HepG2 (cell line): Measurements from ENCODE around the gene SHE.

Experiments
- ASH2L ChIP-seq: fragments of 300-600, 200-600 bp; sonication (generic); IDR thresholded peaks from 2 replicates; pipeline ENCODE4 v1.7.0; 2017; ENCODE audit warnings: low read depth, mild to moderate bottlenecking, moderate library complexity, mixed read lengths, low read length; ENCODE audit not compliant: insufficient read length
- ATF1 ChIP-seq: IDR thresholded peaks from 2 replicates; pipeline ENCODE4 v1.6.1; 2016; ENCODE audit warnings: mild to moderate bottlenecking, control low read depth
- EP300 ChIP-seq, 3 experiments: sonication (generic) in 1 of 3; formaldehyde crosslinking in 1 of 3; IDR thresholded peaks; 2 replicates each; pipeline versions ENCODE4 v1.5.1 to v1.6.1; 2011 to 2020; ENCODE audit warnings: low read depth in 2 of 3, low read length in 2 of 3, borderline replicate concordance in 1 of 3, improper control_type of control experiment in 1 of 3, mild to moderate bottlenecking in 1 of 3, missing genetic modification reagents in 1 of 3, moderate library complexity in 1 of 3
- EZH2 ChIP-seq: conservative IDR thresholded peaks from 2 replicates; pipeline ENCODE4 v1.6.1; 2012; ENCODE audit warnings: mild to moderate bottlenecking, low read depth, low read length, moderate library complexity
- PLRG1 ChIP-seq: fragments of 450-650 bp; conservative IDR thresholded peaks from 2 replicates; pipeline ENCODE4 v1.6.1; 2016
- RFX5 ChIP-seq: IDR thresholded peaks from 2 replicates; pipeline ENCODE4 v1.6.1; 2011; ENCODE audit warnings: low read depth, low read length, improper control_type of control experiment
- SIX1 ChIP-seq: sonication (generic); formaldehyde crosslinking; IDR thresholded peaks from 2 replicates; pipeline ENCODE4 v1.4.0; 2020; ENCODE audit warnings: missing genetic modification reagents, borderline replicate concordance
- TAF1 ChIP-seq: sonication (generic); formaldehyde crosslinking; IDR thresholded peaks from 2 replicates; pipeline ENCODE4 v1.4.0; 2020; ENCODE audit warnings: missing genetic modification reagents
- TBL1XR1 ChIP-seq: fragments of 150-350 bp; IDR thresholded peaks from 2 replicates; pipeline ENCODE4 v1.6.1; 2014; ENCODE audit warnings: borderline replicate concordance, low read length; ENCODE audit not compliant: partially characterized antibody
- YY1 ChIP-seq: IDR thresholded peaks from 2 replicates; pipeline ENCODE4 v1.6.1; 2011; ENCODE audit warnings: low read length, low read depth, moderate library complexity, mild to moderate bottlenecking; ENCODE audit not compliant: insufficient read depth, insufficient replicate concordance
- TF ChIP-seq, protein P1 (sequence below): sonication (generic); formaldehyde crosslinking; IDR thresholded peaks from 2 replicates; pipeline ENCODE4 v1.8.0; 2022; ENCODE audit warnings: missing genetic modification reagents, mild to moderate bottlenecking, borderline replicate concordance
- TF ChIP-seq, protein P2 (sequence below): sonication (generic); formaldehyde crosslinking; IDR thresholded peaks from 2 replicates; pipeline ENCODE4 v1.5.0; 2020; ENCODE audit warnings: mild to moderate bottlenecking, missing genetic modification reagents, moderate library complexity
- TF ChIP-seq, protein P3 (sequence below): sonication (generic); formaldehyde crosslinking; conservative IDR thresholded peaks from 2 replicates; pipeline ENCODE4 v1.5.0; 2020; ENCODE audit warnings: missing genetic modification reagents
- TF ChIP-seq, protein P4 (sequence below): IDR thresholded peaks from 2 replicates; pipeline ENCODE4 v1.6.1; 2016; ENCODE audit warnings: missing compliant biosample characterization, missing genetic modification reagents, borderline replicate concordance

DNA sequence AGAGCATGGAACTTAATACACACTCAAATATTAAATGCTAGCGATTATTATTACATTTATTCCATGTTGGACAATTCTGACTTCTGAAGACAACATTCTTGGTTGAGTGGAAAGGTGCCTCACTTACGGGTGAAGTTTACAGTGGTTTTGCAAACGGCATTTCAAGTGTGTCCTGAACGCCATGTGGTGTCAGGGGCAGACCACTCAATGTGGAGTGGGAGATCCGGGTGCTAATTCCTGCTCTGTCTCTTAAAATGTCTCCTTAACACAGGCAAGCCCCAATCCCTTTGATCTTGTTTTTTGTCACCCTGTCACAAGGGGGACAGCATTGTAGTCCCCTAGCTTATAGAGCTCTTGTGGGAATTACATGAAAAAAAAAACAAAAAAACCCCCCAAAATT lies 5.8 kb downstream of the SHE start:
- TF ChIP-seq TAF1 (CRISPR knock-in tag) (no peak), RFX5 (no peak), SIX1 (CRISPR knock-in tag) (no peak), PLRG1 (no peak), EP300 (IDR thresholded peaks at IDR 0.05; ENCODE audit: low read depth in 2 of 2, low read length in 2 of 2) (no peak), EP300 (CRISPR knock-in tag; IDR thresholded peaks at IDR 0.05; ENCODE audit: borderline replicate concordance) (no peak), YY1 (no peak), EZH2 (no peak), ATF1 (CRISPR knock-in tag) (no peak), TBL1XR1 (no peak), ASH2L (no peak)
- TF ChIP-seq, protein P1, sequence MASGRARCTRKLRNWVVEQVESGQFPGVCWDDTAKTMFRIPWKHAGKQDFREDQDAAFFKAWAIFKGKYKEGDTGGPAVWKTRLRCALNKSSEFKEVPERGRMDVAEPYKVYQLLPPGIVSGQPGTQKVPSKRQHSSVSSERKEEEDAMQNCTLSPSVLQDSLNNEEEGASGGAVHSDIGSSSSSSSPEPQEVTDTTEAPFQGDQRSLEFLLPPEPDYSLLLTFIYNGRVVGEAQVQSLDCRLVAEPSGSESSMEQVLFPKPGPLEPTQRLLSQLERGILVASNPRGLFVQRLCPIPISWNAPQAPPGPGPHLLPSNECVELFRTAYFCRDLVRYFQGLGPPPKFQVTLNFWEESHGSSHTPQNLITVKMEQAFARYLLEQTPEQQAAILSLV (CRISPR knock-in tag): no peak
- TF ChIP-seq, protein P2, sequence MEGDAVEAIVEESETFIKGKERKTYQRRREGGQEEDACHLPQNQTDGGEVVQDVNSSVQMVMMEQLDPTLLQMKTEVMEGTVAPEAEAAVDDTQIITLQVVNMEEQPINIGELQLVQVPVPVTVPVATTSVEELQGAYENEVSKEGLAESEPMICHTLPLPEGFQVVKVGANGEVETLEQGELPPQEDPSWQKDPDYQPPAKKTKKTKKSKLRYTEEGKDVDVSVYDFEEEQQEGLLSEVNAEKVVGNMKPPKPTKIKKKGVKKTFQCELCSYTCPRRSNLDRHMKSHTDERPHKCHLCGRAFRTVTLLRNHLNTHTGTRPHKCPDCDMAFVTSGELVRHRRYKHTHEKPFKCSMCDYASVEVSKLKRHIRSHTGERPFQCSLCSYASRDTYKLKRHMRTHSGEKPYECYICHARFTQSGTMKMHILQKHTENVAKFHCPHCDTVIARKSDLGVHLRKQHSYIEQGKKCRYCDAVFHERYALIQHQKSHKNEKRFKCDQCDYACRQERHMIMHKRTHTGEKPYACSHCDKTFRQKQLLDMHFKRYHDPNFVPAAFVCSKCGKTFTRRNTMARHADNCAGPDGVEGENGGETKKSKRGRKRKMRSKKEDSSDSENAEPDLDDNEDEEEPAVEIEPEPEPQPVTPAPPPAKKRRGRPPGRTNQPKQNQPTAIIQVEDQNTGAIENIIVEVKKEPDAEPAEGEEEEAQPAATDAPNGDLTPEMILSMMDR (CRISPR knock-in tag): no peak
- TF ChIP-seq, protein P3, sequence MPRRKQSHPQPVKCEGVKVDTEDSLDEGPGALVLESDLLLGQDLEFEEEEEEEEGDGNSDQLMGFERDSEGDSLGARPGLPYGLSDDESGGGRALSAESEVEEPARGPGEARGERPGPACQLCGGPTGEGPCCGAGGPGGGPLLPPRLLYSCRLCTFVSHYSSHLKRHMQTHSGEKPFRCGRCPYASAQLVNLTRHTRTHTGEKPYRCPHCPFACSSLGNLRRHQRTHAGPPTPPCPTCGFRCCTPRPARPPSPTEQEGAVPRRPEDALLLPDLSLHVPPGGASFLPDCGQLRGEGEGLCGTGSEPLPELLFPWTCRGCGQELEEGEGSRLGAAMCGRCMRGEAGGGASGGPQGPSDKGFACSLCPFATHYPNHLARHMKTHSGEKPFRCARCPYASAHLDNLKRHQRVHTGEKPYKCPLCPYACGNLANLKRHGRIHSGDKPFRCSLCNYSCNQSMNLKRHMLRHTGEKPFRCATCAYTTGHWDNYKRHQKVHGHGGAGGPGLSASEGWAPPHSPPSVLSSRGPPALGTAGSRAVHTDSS: no peak
- TF ChIP-seq, protein P4, sequence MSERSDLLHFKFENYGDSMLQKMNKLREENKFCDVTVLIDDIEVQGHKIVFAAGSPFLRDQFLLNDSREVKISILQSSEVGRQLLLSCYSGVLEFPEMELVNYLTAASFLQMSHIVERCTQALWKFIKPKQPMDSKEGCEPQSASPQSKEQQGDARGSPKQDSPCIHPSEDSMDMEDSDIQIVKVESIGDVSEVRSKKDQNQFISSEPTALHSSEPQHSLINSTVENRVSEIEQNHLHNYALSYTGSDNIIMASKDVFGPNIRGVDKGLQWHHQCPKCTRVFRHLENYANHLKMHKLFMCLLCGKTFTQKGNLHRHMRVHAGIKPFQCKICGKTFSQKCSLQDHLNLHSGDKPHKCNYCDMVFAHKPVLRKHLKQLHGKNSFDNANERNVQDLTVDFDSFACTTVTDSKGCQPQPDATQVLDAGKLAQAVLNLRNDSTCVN (CRISPR knock-in tag): no peak
